ENCODE measurements around the gene RNFT2. TPM values are rescaled to one million over a fixed set of nuclear protein-coding genes. Genes with fewer than 3 reads are reported as not detected.

RNFT2 gene
- 1.9 to 3.5 TPM (median 2.3 TPM) in 5 replicates for total RNA-seq (2022; extraction: Qiagen RNA extraction)

GRCh38 chr12:116737774-116738657 lies at the start of gene RNFT2, which contains the start of gene SPRING1:
Gene RNFT2, plus strand, starts transcription at chr12:116738315. Its CDS starts 2,183 bp downstream, at chr12:116740498.
Gene SPRING1, minus strand, starts transcription at chr12:116738069. Its CDS starts 169 bp downstream, at chr12:116737900.

GRCh38 chr12:116881325-116881876 lies 143.3 kb downstream of the RNFT2 start, which contains the start of gene HRK:
Gene HRK, minus strand, starts transcription at chr12:116881441. Its CDS starts 134 bp downstream, at chr12:116881307.

Other genes starting within 250 kb of the RNFT2 start
- gene MAP1LC3B2, start 178.9 kb upstream of the RNFT2 start, total RNA-seq (2022; extraction: Qiagen RNA extraction), result 0.67 to 1.8 TPM (median 1.1 TPM) in 5 replicates
- gene SPRING1, start 246 bp upstream of the RNFT2 start, total RNA-seq (2022; extraction: Qiagen RNA extraction), result 15.5 to 30.5 TPM (median 23.4 TPM) in 5 replicates
- gene HRK, start 143.1 kb downstream of the RNFT2 start, total RNA-seq (2022; extraction: Qiagen RNA extraction), result 1.0 to 1.6 TPM (median 1.4 TPM) in 5 replicates
- 4.3 to 6.3 TPM (median 5.7 TPM) in 5 replicates for gene FBXW8, start 172.6 kb downstream of the RNFT2 start, total RNA-seq (2022; extraction: Qiagen RNA extraction)

All from A549 treated with Mapracorat at 1 μM for 4 hours (cell line).